Astrocyte of the cerebellum (primary cell): ENCODE measurements around the gene CD300E.

Experiments used
- DNase-seq: peaks from one replicate; pipeline ENCODE4 v3.0.0-alpha.2; 2011; ENCODE audit warnings: low read depth
- H3K4me3 ChIP-seq: 2 replicates; pipeline ENCODE4 v1.5.1; 2011; ENCODE audit warnings: mild to moderate bottlenecking, low read depth, low read length, moderate library complexity
- in situ Hi-C: cut with HindIII; loops from 2 replicates; pipeline ENCODE4 v1.10.0; 2017; ENCODE audit warnings: low sequenced_read_pairs
- TF ChIP-seq, protein P1 (sequence below): IDR thresholded peaks from 2 replicates; pipeline ENCODE4 v1.5.1; 2012; ENCODE audit warnings: low read length, low read depth, moderate library complexity, mild to moderate bottlenecking; ENCODE audit errors: missing control alignments

Gene CD300E, protein sequence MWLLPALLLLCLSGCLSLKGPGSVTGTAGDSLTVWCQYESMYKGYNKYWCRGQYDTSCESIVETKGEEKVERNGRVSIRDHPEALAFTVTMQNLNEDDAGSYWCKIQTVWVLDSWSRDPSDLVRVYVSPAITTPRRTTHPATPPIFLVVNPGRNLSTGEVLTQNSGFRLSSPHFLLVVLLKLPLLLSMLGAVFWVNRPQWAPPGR

GRCh38 chr17:74623693-74624093 lies at the start of gene CD300E:
Gene CD300E, minus strand, starts transcription at chr17:74623738. Its CDS starts 117 bp downstream, at chr17:74623621.
- in situ Hi-C loops, result no loop called here
- no peak within 1 kb of the TSS for H3K4me3 ChIP-seq
- DNase-seq, result no peak
- TF ChIP-seq, protein P1, sequence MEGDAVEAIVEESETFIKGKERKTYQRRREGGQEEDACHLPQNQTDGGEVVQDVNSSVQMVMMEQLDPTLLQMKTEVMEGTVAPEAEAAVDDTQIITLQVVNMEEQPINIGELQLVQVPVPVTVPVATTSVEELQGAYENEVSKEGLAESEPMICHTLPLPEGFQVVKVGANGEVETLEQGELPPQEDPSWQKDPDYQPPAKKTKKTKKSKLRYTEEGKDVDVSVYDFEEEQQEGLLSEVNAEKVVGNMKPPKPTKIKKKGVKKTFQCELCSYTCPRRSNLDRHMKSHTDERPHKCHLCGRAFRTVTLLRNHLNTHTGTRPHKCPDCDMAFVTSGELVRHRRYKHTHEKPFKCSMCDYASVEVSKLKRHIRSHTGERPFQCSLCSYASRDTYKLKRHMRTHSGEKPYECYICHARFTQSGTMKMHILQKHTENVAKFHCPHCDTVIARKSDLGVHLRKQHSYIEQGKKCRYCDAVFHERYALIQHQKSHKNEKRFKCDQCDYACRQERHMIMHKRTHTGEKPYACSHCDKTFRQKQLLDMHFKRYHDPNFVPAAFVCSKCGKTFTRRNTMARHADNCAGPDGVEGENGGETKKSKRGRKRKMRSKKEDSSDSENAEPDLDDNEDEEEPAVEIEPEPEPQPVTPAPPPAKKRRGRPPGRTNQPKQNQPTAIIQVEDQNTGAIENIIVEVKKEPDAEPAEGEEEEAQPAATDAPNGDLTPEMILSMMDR, result no peak

GRCh38 chr17:74671031-74671771 lies 47.7 kb upstream of the CD300E start:
- in situ Hi-C loops, result no loop called here
- H3K4me3 ChIP-seq, result no peak overlapping the region
- TF ChIP-seq, protein P1, result no peak
- peak; percentile 58 for DNase-seq

- H3K4me3 ChIP-seq, result no peak overlapping the region
- no peak for DNase-seq
- TF ChIP-seq, protein P1, result no peak
- in situ Hi-C loops, result no loop called here
Measured at GRCh38 chr17:74670329-74670728, 46.8 kb upstream of the CD300E start.

DNA sequence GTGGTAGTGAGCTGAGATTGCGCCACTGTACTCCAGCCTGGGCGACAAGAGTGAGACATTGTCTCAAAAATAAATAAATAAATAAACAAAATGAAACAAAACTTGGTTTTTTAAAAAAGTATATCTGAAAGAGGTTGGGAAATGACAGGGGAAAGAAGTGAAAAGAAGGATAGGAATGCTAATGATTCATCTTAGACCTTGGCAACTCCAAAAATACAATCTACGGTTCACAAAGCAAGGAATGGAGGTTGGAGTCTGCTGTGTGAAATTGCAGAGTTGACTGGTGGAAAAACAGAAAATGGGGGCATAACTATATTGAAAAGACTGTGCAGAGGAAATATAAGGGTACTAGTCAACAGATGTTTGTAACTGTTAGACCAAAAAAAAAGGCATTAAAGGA lies 40.0 kb upstream of the CD300E start:
- TF ChIP-seq, protein P1, result no peak
- no peak for DNase-seq
- H3K4me3 ChIP-seq, result no peak overlapping the region
- in situ Hi-C loops, result no loop called here

DNA sequence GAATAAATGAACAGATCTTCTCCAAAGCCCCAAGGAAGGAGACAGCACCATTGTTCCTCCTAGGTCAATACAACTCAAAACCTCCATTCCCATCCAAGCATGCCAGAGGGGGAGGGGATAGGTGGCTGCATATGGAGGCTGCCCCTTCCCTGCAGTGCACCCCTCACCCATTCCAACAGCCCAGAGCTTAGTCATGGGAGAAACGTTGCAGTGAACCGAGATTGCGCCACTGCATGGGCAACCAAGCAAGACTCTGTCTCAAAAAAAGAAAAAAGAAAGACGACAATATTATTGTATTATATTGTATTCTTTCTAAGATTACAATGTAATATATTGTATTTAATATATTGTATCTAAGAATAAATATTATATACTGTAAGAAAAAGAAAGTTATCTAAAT lies 36.4 kb upstream of the CD300E start:
- in situ Hi-C loops, result no loop called here
- TF ChIP-seq, protein P1, result no peak
- H3K4me3 ChIP-seq, result no peak overlapping the region
- no peak for DNase-seq

DNA sequence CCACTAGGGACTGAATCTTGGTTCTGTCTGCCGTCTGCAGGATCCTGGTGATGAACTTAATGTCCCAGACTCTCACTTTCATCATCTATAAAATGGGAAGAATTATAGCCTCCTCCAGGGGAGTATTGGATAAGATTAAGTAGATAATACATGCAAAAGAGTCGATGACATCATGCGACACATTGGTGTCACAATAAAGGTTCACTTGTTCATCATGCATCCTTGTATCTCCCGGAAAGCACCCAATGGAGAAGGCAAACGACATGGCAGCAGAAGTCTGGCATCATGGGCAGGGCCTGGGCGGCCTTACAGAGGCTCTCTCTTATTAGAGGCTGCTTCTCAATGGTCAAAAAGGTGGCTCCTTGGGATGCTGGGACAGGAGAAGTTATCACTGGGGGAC lies 35.1 kb upstream of the CD300E start:
- H3K4me3 ChIP-seq, result no peak overlapping the region
- TF ChIP-seq, protein P1, result no peak
- no peak for DNase-seq
- in situ Hi-C loops, result no loop called here
